ENCODE data around the gene UNC50. TPM values are rescaled to one million over a fixed set of nuclear protein-coding genes. Genes with fewer than 3 reads are reported as not detected.

UNC50 gene
- total RNA-seq, 2 donors from 2014 or later = 29.6 to 31.8 TPM

GRCh38 chr2:98569197-98569793 is 39.1 kb upstream of the UNC50 start:
- Mint-ChIP-seq H3K36me3 (peaks cover 10% of the 10 kb centered on the region), H3K4me3 (no peak overlapping the region), H3K9me3 (no peaks in the 10 kb centered on the region), H3K27ac (peak overlapping the region; percentile 70 to 84), H3K4me1 (ENCODE audit: low read depth in 2 of 2) (peaks cover 16% of the 10 kb centered on the region in 2 donors), H3K27me3 (no peaks in the 10 kb centered on the region)
- ATAC-seq (peak; percentile 63 to 77), DNase-seq (ENCODE audit: low spot score) (peak; percentile 72)

GRCh38 chr2:98569915-98570314 is 38.5 kb upstream of the UNC50 start:
- Mint-ChIP-seq H3K36me3 (peaks cover 10% of the 10 kb centered on the region), H3K4me1 (ENCODE audit: low read depth in 2 of 2) (peaks cover 16% of the 10 kb centered on the region in 2 donors), H3K4me3 (no peak overlapping the region), H3K27me3 (no peaks in the 10 kb centered on the region), H3K9me3 (no peaks in the 10 kb centered on the region), H3K27ac (peak overlapping the region; percentile 70 to 84)
- DNase-seq (ENCODE audit: low spot score) (peak; percentile 49), ATAC-seq (no peak)

- DNase-seq (ENCODE audit: low spot score) (no peak), ATAC-seq (no peak)
- H3K9me3 Mint-ChIP-seq = no peaks in the 10 kb centered on the region
- peaks cover 10% of the 10 kb centered on the region for H3K36me3 Mint-ChIP-seq
- H3K27me3 Mint-ChIP-seq = no peaks in the 10 kb centered on the region
- H3K4me1 Mint-ChIP-seq (ENCODE audit: low read depth in 2 of 2) = peaks cover 16% of the 10 kb centered on the region in 2 donors
- H3K27ac Mint-ChIP-seq = peak overlapping the region in 1 of 2 donors; percentile 70
- H3K4me3 Mint-ChIP-seq = no peak overlapping the region
Observed at GRCh38 chr2:98570356-98570755, 38.0 kb upstream of the UNC50 start.

- Mint-ChIP-seq H3K27me3 (no peaks in the 10 kb centered on the region), H3K9me3 (no peaks in the 10 kb centered on the region), H3K27ac (no peak overlapping the region), H3K4me3 (no peak overlapping the region), H3K36me3 (peaks cover 7% of the 10 kb centered on the region), H3K4me1 (ENCODE audit: low read depth in 2 of 2) (peaks cover 14 to 16% of the 10 kb centered on the region in 2 donors)
- ATAC-seq = peak in 1 of 2 donors; percentile 3
- DNase-seq (ENCODE audit: low spot score) = peak; percentile 57
Observed at GRCh38 chr2:98571121-98571701, 37.2 kb upstream of the UNC50 start.

- DNase-seq (ENCODE audit: low spot score) (no peak), ATAC-seq (no peak)
- Mint-ChIP-seq H3K27me3 (no peaks in the 10 kb centered on the region), H3K4me3 (no peak overlapping the region), H3K4me1 (ENCODE audit: low read depth in 2 of 2) (peaks cover 9 to 15% of the 10 kb centered on the region in 2 donors), H3K9me3 (no peaks in the 10 kb centered on the region), H3K36me3 (peaks cover under 1% of the 10 kb centered on the region), H3K27ac (no peak overlapping the region)
Observed at GRCh38 chr2:98571796-98572195, 36.6 kb upstream of the UNC50 start.

GRCh38 chr2:98572211-98572610 is 36.2 kb upstream of the UNC50 start:
- Mint-ChIP-seq H3K27ac (no peak overlapping the region), H3K4me3 (no peak overlapping the region)

GRCh38 chr2:98572676-98573075 is 35.7 kb upstream of the UNC50 start:
- Mint-ChIP-seq H3K27me3 (no peaks in the 10 kb centered on the region), H3K4me1 (ENCODE audit: low read depth in 2 of 2) (peaks cover 5 to 10% of the 10 kb centered on the region in 2 donors), H3K4me3 (no peak overlapping the region), H3K9me3 (no peaks in the 10 kb centered on the region), H3K36me3 (no peaks in the 10 kb centered on the region), H3K27ac (no peak overlapping the region)
- DNase-seq (ENCODE audit: low spot score) (no peak), ATAC-seq (no peak)

More at GRCh38 chr2:98572211-98572610, 36.2 kb upstream of the UNC50 start:
- DNase-seq (ENCODE audit: low spot score) = no peak
- no peaks in the 10 kb centered on the region for H3K9me3 Mint-ChIP-seq
- ATAC-seq = no peak
- no peaks in the 10 kb centered on the region for H3K27me3 Mint-ChIP-seq
- H3K4me1 Mint-ChIP-seq (ENCODE audit: low read depth in 2 of 2) = peaks cover 5 to 12% of the 10 kb centered on the region in 2 donors
- H3K36me3 Mint-ChIP-seq = no peaks in the 10 kb centered on the region

GRCh38 chr2:98573426-98573825 is 35.0 kb upstream of the UNC50 start:
- Mint-ChIP-seq H3K27me3 (no peaks in the 10 kb centered on the region), H3K4me3 (no peak overlapping the region), H3K36me3 (no peaks in the 10 kb centered on the region), H3K4me1 (ENCODE audit: low read depth in 2 of 2) (peaks cover 5 to 10% of the 10 kb centered on the region in 2 donors), H3K9me3 (no peaks in the 10 kb centered on the region), H3K27ac (peak overlapping the region in 1 of 2 donors; percentile 62)
- DNase-seq (ENCODE audit: low spot score) (no peak), ATAC-seq (no peak)

- Mint-ChIP-seq H3K36me3 (peaks cover 7% of the 10 kb centered on the region), H3K4me1 (ENCODE audit: low read depth in 2 of 2) (no peaks in the 10 kb centered on the region), H3K9me3 (no peaks in the 10 kb centered on the region), H3K4me3 (no peak overlapping the region), H3K27me3 (no peaks in the 10 kb centered on the region), H3K27ac (peak overlapping the region in 1 of 2 donors; percentile 39)
- DNase-seq (ENCODE audit: low spot score) = no peak
- no peak for ATAC-seq
Observed at GRCh38 chr2:98576666-98577312, 31.6 kb upstream of the UNC50 start.

- ATAC-seq (no peak), DNase-seq (ENCODE audit: low spot score) (no peak)
- Mint-ChIP-seq H3K27me3 (no peaks in the 10 kb centered on the region), H3K36me3 (peaks cover 12% of the 10 kb centered on the region), H3K27ac (peak overlapping the region in 1 of 2 donors; percentile 20), H3K4me1 (ENCODE audit: low read depth in 2 of 2) (no peaks in the 10 kb centered on the region), H3K4me3 (no peak overlapping the region), H3K9me3 (no peaks in the 10 kb centered on the region)
Observed at GRCh38 chr2:98577313-98577712, 31.1 kb upstream of the UNC50 start.

- no peak for DNase-seq (ENCODE audit: low spot score)
- no peak for ATAC-seq
- H3K36me3 Mint-ChIP-seq = peaks cover 18% of the 10 kb centered on the region
- H3K27ac Mint-ChIP-seq = peak overlapping the region in 1 of 2 donors; percentile 20
- no peaks in the 10 kb centered on the region for H3K27me3 Mint-ChIP-seq
- H3K4me1 Mint-ChIP-seq (ENCODE audit: low read depth in 2 of 2) = no peaks in the 10 kb centered on the region
- H3K9me3 Mint-ChIP-seq = no peaks in the 10 kb centered on the region
- no peak overlapping the region for H3K4me3 Mint-ChIP-seq
Observed at GRCh38 chr2:98578231-98578630, 30.2 kb upstream of the UNC50 start.

GRCh38 chr2:98579926-98580325 is 28.5 kb upstream of the UNC50 start:
- Mint-ChIP-seq H3K27ac (no peak overlapping the region), H3K4me3 (no peak overlapping the region), H3K27me3 (no peaks in the 10 kb centered on the region), H3K36me3 (peaks cover 18% of the 10 kb centered on the region), H3K9me3 (no peaks in the 10 kb centered on the region), H3K4me1 (ENCODE audit: low read depth in 2 of 2) (no peaks in the 10 kb centered on the region)
- ATAC-seq (no peak), DNase-seq (ENCODE audit: low spot score) (no peak)

GRCh38 chr2:98580656-98581284 is 27.6 kb upstream of the UNC50 start:
- Mint-ChIP-seq H3K27me3 (no peaks in the 10 kb centered on the region), H3K4me3 (no peak overlapping the region), H3K9me3 (no peaks in the 10 kb centered on the region), H3K36me3 (peaks cover 18% of the 10 kb centered on the region), H3K27ac (peak overlapping the region in 1 of 2 donors; percentile 57), H3K4me1 (ENCODE audit: low read depth in 2 of 2) (no peaks in the 10 kb centered on the region)
- ATAC-seq = no peak
- no peak for DNase-seq (ENCODE audit: low spot score)

- Mint-ChIP-seq H3K36me3 (peaks cover 18% of the 10 kb centered on the region), H3K4me3 (no peak overlapping the region), H3K4me1 (ENCODE audit: low read depth in 2 of 2) (no peaks in the 10 kb centered on the region), H3K27me3 (no peaks in the 10 kb centered on the region), H3K27ac (no peak overlapping the region), H3K9me3 (no peaks in the 10 kb centered on the region)
- no peak for ATAC-seq
- DNase-seq (ENCODE audit: low spot score) = no peak
Observed at GRCh38 chr2:98582523-98582922, 25.9 kb upstream of the UNC50 start.
